HG02852 (cell line): ENCODE measurements around the gene OR10H5.
"Not testable (repeated sequence)": the region's sequence is repeated elsewhere in the genome, so short reads cannot be mapped to it uniquely, and the experiment has no call there.

Source experiments
- ATAC-seq: cut with Tn5 transposase; IDR thresholded peaks from one replicate; pipeline ENCODE4 v1.9.1; 2021; ENCODE audit warnings: mild to moderate bottlenecking, moderate library complexity; ENCODE audit not compliant: unreplicated experiment

OR10H5 gene

DNA sequence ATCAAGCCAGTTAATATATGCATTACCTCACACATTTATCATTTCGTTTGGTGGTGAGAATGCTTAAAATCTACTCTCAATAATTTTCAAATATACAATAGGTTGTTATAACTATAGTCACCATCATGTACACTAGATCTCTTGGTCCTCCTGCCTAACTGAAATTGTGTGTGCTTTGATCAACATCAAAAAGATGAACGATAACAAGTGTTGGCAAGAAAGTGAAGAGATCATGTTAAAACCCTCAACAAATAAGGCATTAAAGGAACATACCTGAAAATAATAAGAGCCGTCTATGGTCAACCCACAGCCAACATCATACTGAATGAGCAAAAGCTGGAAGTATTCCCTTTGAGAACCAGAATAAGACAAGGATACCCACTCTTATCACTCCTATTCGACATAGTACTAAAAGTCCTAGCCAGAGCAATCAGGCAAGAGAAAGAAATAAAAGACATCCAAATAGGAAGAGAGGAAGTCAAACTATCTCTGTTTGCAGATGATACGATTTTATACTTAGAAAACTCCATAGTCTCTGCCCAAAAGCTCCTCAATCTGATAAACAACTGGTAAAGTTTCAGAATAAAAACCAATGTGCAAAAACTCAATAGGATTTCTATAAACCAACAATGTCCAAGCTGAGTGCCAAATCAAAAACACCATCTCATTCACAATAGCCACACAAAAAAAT is 55.9 kb downstream of the OR10H5 start:
- no peak for ATAC-seq

DNA sequence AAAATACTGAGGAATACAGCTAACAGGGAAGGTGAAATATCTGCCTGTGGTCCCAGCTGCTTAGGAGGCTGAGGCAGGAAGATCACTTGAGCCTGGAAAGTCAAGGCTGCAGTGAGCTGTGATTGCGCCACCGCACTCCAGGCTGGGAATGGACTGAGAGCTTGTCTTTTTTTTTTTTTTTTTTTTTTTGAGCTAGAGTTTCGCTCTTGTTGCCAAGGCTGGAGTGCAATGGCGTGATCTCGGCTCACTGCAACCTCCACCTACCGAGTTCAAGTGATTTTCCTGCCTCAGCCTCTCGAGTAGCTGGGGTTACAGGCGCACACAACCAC is 56.4 kb downstream of the OR10H5 start:
- not testable (repeated sequence) for ATAC-seq

DNA sequence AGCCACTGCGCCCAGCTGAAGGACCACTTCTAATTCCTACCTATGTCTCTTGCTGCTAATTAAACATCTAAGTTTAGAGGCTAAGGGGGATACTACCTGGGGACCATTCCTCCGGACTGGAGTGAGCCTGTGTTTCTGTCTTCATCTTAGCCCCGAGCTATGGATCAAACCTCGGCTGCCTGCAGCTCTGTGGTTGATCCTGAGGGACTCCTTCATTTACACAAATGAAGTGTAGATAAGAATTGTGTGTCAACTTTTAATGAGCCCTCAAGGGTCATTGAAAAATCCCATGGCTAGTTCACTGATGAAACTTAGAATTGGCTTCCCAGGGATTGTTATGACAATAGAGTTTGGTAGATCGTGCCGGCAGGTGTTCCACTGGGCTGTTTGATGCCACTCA is 59.5 kb downstream of the OR10H5 start:
- no peak for ATAC-seq

DNA sequence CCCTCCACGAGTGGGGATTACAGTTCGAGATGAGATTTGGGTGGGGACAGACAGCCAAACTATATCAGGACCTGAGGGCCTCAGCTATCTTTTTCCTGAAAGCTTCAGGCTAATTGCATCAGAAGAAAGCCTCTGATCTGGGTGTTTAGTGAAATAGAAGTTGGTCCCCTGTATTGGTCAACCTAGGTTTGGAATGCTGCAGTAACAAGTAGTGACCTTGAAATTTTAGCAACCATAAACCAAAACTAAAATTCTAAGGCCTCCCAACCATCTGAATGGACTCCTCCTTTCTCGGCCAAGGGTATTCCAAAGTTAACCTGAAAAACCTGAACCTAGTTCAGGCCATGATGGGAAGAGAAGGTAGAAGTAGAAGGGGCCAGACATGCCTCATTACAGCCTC is 62.9 kb downstream of the OR10H5 start:
- no peak for ATAC-seq
